GM12878 (cell line): ENCODE results near the gene ZNF484. TPM values are rescaled to one million over a fixed set of nuclear protein-coding genes. Genes with fewer than 3 reads are reported as not detected.

Source experiments
- CEBPB ChIP-seq, 2 experiments: fragments of 150-350 bp in 1 of 2; IDR thresholded peaks; 2 replicates each; pipeline ENCODE4 v1.6.1; 2012 to 2014; ENCODE audit warnings: low read depth in 2 of 2, low read length in 2 of 2, borderline replicate concordance in 1 of 2, inconsistent platforms in 1 of 2
- CREB1 ChIP-seq: IDR thresholded peaks from 2 replicates; pipeline ENCODE4 v1.6.1; 2012; ENCODE audit warnings: low read depth, mild to moderate bottlenecking, inconsistent platforms
- EZH2 ChIP-seq: IDR thresholded peaks from 2 replicates; pipeline ENCODE4 v1.6.1; 2012; ENCODE audit warnings: low read depth, mild to moderate bottlenecking, control low read depth, inconsistent platforms, low read length, borderline replicate concordance; ENCODE audit not compliant: control insufficient read depth
- IKZF2 ChIP-seq, 2 experiments: fragments of 450-650 bp; IDR thresholded peaks; 2 replicates each; pipeline ENCODE4 v1.6.1; 2017; ENCODE audit warnings: mild to moderate bottlenecking in 2 of 2, moderate library complexity in 2 of 2
- JUND ChIP-seq: IDR thresholded peaks from 2 replicates; pipeline ENCODE4 v1.6.1; 2012; ENCODE audit warnings: low read depth, mild to moderate bottlenecking, low read length, improper control_type of control experiment, moderate library complexity
- NR2C1 ChIP-seq: fragments of 450-650 bp; IDR thresholded peaks from 2 replicates; pipeline ENCODE4 v1.6.1; 2017; ENCODE audit warnings: antibody characterized with exemption, mild to moderate bottlenecking, moderate library complexity
- POU2F2 ChIP-seq: IDR thresholded peaks from 3 replicates; pipeline ENCODE4 v1.6.1; 2011; ENCODE audit warnings: low read depth, mild to moderate bottlenecking, low read length, borderline replicate concordance
- RUNX3 ChIP-seq: IDR thresholded peaks from 2 replicates; pipeline ENCODE4 v1.6.1; 2012; ENCODE audit warnings: low read length, inconsistent platforms
- TARDBP ChIP-seq: IDR thresholded peaks from 2 replicates; pipeline ENCODE4 v1.6.1; 2016; ENCODE audit warnings: borderline replicate concordance
- TCF3 ChIP-seq: IDR thresholded peaks from 2 replicates; pipeline ENCODE4 v1.6.1; 2012; ENCODE audit warnings: low read depth, mild to moderate bottlenecking, low read length, borderline replicate concordance; ENCODE audit not compliant: insufficient read depth
- YBX1 ChIP-seq: fragments of 450-650 bp; IDR thresholded peaks from 2 replicates; pipeline ENCODE4 v1.6.1; 2016; ENCODE audit warnings: antibody characterized with exemption
- polyA plus RNA-seq, 11 experiments: library from polyadenylated mRNA; depleted of rRNA in 4 of 11; unstranded in 6 of 11; stranded (reverse) in 5 of 11; fragments of >200 nt; fragmentation: Nextera tagmentation in 4 of 11; fragmentation: Illumina TruSeq in 1 of 11; extraction: Ambion mirVana in 4 of 11; extraction: Trizol in 1 of 11; gene quantifications; 1 replicate in 1 of 11; 2 replicates in 10 of 11; pipeline versions ENCODE4 v1.2.1 to v1.2.3, GENCODE V29; 2011 to 2016; ENCODE audit warnings: inconsistent platforms in 2 of 11, missing spikeins in 2 of 11, low read depth in 1 of 11
- total RNA-seq, 4 experiments: library from RNA; depleted of rRNA in 3 of 4; stranded (reverse); fragments of >200 nt in 3 of 4; fragmentation: Illumina TruSeq in 1 of 4; extraction: Trizol in 1 of 4; gene quantifications; 2 replicates each; pipeline versions ENCODE4 v1.2.1 to v1.2.3, GENCODE V29; 2013 to 2021
- TF ChIP-seq, protein P1 (sequence below): fragments of 450-650 bp; IDR thresholded peaks from 2 replicates; pipeline ENCODE4 v1.6.1; 2017; ENCODE audit warnings: low read depth, mild to moderate bottlenecking, moderate library complexity
- TF ChIP-seq, protein P2 (sequence below): IDR thresholded peaks from 2 replicates; pipeline ENCODE4 v1.6.1; 2012; ENCODE audit warnings: mild to moderate bottlenecking, low read depth, low read length
- TF ChIP-seq, protein P3 (sequence below): fragments of 450-650 bp; formaldehyde crosslinking; IDR thresholded peaks from 2 replicates; pipeline ENCODE4 v1.4.0; 2020; ENCODE audit warnings: mild to moderate bottlenecking, moderate library complexity
- TF ChIP-seq, protein P4 (sequence below): fragments of 450-650 bp; IDR thresholded peaks from 2 replicates; pipeline ENCODE4 v1.6.1; 2017; ENCODE audit warnings: mild to moderate bottlenecking, moderate library complexity

The ZNF484 gene
- total and polyA plus RNA-seq, 10 of the 15 experiments (the other 5 are each of a cell fraction or from before 2014, with no cell fraction given) = 0.95 to 7.8 (median 3.3) TPM

DNA sequence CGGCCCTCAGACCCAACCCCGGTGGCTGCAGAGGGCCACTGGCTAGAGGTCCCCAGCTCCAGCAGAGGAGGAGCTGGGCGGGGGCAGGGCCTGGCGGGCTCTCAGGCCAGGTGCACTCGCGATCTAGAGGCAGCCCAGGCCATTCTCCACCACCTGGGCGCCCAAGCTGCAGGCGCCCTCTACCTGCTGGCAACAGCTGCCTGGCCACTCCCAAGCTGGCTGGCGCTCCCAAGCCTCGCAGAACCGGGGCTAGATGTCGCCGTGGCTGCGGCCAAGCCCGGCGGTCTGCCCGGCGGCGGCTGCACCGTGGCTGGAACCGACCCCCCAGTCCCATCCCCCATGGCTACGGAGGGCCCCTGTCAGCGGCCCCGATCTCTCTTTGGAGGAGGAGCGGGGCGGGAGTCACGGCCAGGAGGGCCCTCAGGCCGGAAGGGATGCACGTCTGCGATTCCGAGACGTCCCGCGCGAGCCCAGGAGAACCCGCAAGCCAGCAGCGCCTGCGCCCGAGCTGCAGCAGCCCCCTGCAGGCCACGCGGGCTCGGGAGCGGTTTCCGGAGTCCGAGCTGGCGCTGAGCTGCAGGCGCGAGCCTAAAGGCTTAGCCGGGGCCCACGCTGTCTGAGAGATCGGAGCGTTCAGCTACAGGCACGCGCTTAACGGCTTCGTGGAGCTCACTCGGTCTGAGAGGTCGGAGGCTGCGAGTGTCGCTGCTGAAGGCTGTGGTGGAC is 68.9 kb downstream of the ZNF484 start (continued):
- TF ChIP-seq CREB1 (no peak), YBX1 (no peak), POU2F2 (no peak), NR2C1 (no peak), RUNX3 (peak; percentile 32; the same call in 1 of the 2 replicates), TARDBP (no peak), TCF3 (no peak), CEBPB (IDR thresholded peaks at IDR 0.05; ENCODE audit: borderline replicate concordance in 1 of 2, low read depth in 2 of 2, low read length in 2 of 2) (no peak), JUND (no peak), IKZF2 (IDR thresholded peaks at IDR 0.05) (peak in 1 of 2 experiments; percentile 23; a peak in 1 of 4 replicates), EZH2 (no peak)
- TF ChIP-seq, protein P1, sequence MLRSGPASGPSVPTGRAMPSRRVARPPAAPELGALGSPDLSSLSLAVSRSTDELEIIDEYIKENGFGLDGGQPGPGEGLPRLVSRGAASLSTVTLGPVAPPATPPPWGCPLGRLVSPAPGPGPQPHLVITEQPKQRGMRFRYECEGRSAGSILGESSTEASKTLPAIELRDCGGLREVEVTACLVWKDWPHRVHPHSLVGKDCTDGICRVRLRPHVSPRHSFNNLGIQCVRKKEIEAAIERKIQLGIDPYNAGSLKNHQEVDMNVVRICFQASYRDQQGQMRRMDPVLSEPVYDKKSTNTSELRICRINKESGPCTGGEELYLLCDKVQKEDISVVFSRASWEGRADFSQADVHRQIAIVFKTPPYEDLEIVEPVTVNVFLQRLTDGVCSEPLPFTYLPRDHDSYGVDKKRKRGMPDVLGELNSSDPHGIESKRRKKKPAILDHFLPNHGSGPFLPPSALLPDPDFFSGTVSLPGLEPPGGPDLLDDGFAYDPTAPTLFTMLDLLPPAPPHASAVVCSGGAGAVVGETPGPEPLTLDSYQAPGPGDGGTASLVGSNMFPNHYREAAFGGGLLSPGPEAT = no peak
- TF ChIP-seq, protein P2, sequence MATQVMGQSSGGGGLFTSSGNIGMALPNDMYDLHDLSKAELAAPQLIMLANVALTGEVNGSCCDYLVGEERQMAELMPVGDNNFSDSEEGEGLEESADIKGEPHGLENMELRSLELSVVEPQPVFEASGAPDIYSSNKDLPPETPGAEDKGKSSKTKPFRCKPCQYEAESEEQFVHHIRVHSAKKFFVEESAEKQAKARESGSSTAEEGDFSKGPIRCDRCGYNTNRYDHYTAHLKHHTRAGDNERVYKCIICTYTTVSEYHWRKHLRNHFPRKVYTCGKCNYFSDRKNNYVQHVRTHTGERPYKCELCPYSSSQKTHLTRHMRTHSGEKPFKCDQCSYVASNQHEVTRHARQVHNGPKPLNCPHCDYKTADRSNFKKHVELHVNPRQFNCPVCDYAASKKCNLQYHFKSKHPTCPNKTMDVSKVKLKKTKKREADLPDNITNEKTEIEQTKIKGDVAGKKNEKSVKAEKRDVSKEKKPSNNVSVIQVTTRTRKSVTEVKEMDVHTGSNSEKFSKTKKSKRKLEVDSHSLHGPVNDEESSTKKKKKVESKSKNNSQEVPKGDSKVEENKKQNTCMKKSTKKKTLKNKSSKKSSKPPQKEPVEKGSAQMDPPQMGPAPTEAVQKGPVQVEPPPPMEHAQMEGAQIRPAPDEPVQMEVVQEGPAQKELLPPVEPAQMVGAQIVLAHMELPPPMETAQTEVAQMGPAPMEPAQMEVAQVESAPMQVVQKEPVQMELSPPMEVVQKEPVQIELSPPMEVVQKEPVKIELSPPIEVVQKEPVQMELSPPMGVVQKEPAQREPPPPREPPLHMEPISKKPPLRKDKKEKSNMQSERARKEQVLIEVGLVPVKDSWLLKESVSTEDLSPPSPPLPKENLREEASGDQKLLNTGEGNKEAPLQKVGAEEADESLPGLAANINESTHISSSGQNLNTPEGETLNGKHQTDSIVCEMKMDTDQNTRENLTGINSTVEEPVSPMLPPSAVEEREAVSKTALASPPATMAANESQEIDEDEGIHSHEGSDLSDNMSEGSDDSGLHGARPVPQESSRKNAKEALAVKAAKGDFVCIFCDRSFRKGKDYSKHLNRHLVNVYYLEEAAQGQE = no peak
- TF ChIP-seq, protein P3, sequence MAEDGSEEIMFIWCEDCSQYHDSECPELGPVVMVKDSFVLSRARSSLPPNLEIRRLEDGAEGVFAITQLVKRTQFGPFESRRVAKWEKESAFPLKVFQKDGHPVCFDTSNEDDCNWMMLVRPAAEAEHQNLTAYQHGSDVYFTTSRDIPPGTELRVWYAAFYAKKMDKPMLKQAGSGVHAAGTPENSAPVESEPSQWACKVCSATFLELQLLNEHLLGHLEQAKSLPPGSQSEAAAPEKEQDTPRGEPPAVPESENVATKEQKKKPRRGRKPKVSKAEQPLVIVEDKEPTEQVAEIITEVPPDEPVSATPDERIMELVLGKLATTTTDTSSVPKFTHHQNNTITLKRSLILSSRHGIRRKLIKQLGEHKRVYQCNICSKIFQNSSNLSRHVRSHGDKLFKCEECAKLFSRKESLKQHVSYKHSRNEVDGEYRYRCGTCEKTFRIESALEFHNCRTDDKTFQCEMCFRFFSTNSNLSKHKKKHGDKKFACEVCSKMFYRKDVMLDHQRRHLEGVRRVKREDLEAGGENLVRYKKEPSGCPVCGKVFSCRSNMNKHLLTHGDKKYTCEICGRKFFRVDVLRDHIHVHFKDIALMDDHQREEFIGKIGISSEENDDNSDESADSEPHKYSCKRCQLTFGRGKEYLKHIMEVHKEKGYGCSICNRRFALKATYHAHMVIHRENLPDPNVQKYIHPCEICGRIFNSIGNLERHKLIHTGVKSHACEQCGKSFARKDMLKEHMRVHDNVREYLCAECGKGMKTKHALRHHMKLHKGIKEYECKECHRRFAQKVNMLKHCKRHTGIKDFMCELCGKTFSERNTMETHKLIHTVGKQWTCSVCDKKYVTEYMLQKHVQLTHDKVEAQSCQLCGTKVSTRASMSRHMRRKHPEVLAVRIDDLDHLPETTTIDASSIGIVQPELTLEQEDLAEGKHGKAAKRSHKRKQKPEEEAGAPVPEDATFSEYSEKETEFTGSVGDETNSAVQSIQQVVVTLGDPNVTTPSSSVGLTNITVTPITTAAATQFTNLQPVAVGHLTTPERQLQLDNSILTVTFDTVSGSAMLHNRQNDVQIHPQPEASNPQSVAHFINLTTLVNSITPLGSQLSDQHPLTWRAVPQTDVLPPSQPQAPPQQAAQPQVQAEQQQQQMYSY = no peak
- TF ChIP-seq, protein P4, sequence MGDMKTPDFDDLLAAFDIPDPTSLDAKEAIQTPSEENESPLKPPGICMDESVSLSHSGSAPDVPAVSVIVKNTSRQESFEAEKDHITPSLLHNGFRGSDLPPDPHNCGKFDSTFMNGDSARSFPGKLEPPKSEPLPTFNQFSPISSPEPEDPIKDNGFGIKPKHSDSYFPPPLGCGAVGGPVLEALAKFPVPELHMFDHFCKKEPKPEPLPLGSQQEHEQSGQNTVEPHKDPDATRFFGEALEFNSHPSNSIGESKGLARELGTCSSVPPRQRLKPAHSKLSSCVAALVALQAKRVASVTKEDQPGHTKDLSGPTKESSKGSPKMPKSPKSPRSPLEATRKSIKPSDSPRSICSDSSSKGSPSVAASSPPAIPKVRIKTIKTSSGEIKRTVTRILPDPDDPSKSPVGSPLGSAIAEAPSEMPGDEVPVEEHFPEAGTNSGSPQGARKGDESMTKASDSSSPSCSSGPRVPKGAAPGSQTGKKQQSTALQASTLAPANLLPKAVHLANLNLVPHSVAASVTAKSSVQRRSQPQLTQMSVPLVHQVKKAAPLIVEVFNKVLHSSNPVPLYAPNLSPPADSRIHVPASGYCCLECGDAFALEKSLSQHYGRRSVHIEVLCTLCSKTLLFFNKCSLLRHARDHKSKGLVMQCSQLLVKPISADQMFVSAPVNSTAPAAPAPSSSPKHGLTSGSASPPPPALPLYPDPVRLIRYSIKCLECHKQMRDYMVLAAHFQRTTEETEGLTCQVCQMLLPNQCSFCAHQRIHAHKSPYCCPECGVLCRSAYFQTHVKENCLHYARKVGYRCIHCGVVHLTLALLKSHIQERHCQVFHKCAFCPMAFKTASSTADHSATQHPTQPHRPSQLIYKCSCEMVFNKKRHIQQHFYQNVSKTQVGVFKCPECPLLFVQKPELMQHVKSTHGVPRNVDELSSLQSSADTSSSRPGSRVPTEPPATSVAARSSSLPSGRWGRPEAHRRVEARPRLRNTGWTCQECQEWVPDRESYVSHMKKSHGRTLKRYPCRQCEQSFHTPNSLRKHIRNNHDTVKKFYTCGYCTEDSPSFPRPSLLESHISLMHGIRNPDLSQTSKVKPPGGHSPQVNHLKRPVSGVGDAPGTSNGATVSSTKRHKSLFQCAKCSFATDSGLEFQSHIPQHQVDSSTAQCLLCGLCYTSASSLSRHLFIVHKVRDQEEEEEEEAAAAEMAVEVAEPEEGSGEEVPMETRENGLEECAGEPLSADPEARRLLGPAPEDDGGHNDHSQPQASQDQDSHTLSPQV = no peak
